PC-9 (cell line): ENCODE measurements around the gene KEAP1. TPM values are rescaled to one million over a fixed set of nuclear protein-coding genes. Genes with fewer than 3 reads are reported as not detected.
A peak's percentile ranks its signal among the peaks of the same experiment; 100 is the strongest.

ENCODE experiments used
- BruUV-seq: library from RNA; stranded (reverse); fragments of 400-500 nt; replicated peaks from 2 replicates; lab custom pipeline; 2021; lab: Mats Ljungman, UMichigan
- CTCF ChIA-PET: fragments of 300-600 bp; sonication (Branson Sonifier 250); formaldehyde crosslinking; loops from one replicate; lab custom pipeline; 2022; ENCODE audit warnings: antibody characterized with exemption; lab: Charles Lee
- POLR2A ChIA-PET: fragments of 300-600 bp; sonication (Branson Sonifier 250); formaldehyde crosslinking; loops from one replicate; lab custom pipeline; 2022; ENCODE audit warnings: antibody characterized with exemption; ENCODE audit not compliant: unreplicated experiment; lab: Charles Lee
- DNase-seq, 2 experiments: peaks; one replicate each; pipeline versions ENCODE4 v3.0.0 to v3.0.0-alpha.2; 2015 to 2022; ENCODE audit warnings: mixed read lengths in 1 of 2
- H2AFZ ChIP-seq: fragments of 200-600 bp; sonication (generic); 2 replicates; pipeline ENCODE4 v1.8.1; 2017; ENCODE audit warnings: antibody characterized with exemption
- H3F3A ChIP-seq: fragments of 200-600 bp; sonication (generic); 2 replicates; pipeline ENCODE4 v1.8.1; 2017; ENCODE audit warnings: antibody characterized with exemption, mild to moderate bottlenecking, low read depth; ENCODE audit not compliant: insufficient read depth
- H3K27ac ChIP-seq: fragments of 200-600 bp; sonication (generic); 2 replicates; pipeline ENCODE4 v1.6.1; 2016; ENCODE audit warnings: mixed run types
- H3K27me3 ChIP-seq: fragments of 200-600 bp; sonication (generic); 2 replicates; pipeline ENCODE4 v1.6.1; 2016; ENCODE audit warnings: low read depth, mixed run types; ENCODE audit not compliant: insufficient read depth
- H3K36me3 ChIP-seq: fragments of 200-600 bp; sonication (generic); 2 replicates; pipeline ENCODE4 v1.6.1; 2016; ENCODE audit warnings: low read depth, mixed run types
- H3K4me1 ChIP-seq: fragments of 200-600 bp; sonication (generic); replicated peaks from 2 replicates; pipeline ENCODE4 v1.6.1; 2016; ENCODE audit warnings: mixed run types; ENCODE audit not compliant: insufficient read depth
- H3K4me2 ChIP-seq: fragments of 200-600 bp; sonication (generic); 2 replicates; pipeline ENCODE4 v1.6.1; 2017; ENCODE audit warnings: mixed run types
- H3K4me3 ChIP-seq: fragments of 200-600 bp; sonication (generic); 2 replicates; pipeline ENCODE4 v1.6.1; 2016; ENCODE audit warnings: mixed run types
- H3K79me2 ChIP-seq: fragments of 200-600 bp; sonication (generic); 2 replicates; pipeline ENCODE4 v1.6.1; 2017; ENCODE audit warnings: low read depth, mixed run types
- H3K9me2 ChIP-seq: fragments of 200-600 bp; sonication (generic); 2 replicates; pipeline ENCODE4 v1.8.1; 2017; ENCODE audit warnings: mild to moderate bottlenecking; ENCODE audit not compliant: insufficient read depth
- H3K9me3 ChIP-seq: fragments of 200-600 bp; sonication (generic); 2 replicates; pipeline ENCODE4 v1.8.1; 2016; ENCODE audit warnings: low read depth; ENCODE audit not compliant: insufficient read depth
- H4K20me1 ChIP-seq: fragments of 200-600 bp; sonication (generic); 2 replicates; pipeline ENCODE4 v1.8.1; 2017; ENCODE audit not compliant: insufficient read depth
- CTCF ChIP-seq: fragments of 200-600 bp; sonication (generic); conservative IDR thresholded peaks from 2 replicates; pipeline ENCODE4 v1.6.1; 2017; ENCODE audit warnings: mixed run types, antibody characterized with exemption, mild to moderate bottlenecking, moderate library complexity
- EZH2 ChIP-seq: fragments of 200-600 bp; sonication (generic); IDR thresholded peaks from 2 replicates; pipeline ENCODE4 v1.8.0; 2017; ENCODE audit warnings: antibody characterized with exemption, low read depth
- intact Hi-C: fragments of 100-400 bp; cut with micrococcal nuclease; formaldehyde crosslinking; loops from one replicate; pipeline ENCODE4 v1.10.0; 2022; ENCODE audit not compliant: unreplicated experiment
- total RNA-seq: library from RNA; stranded (reverse); gene quantifications from 2 replicates; pipeline ENCODE4 v1.2.3, GENCODE V29; 2021

The KEAP1 gene
- total RNA-seq, 1 experiment from 2014 or later, result 154 TPM

GRCh38 chr19:10519421-10519820 lies 16.3 kb upstream of the KEAP1 start:
- ChIA-PET CTCF (no interaction called here), POLR2A (no interaction called here)
- DNase-seq, result no peak
- H3K4me3 ChIP-seq, result no peak overlapping the region
- no TSS peak for BruUV-seq
- H4K20me1 ChIP-seq, result 0 out of 2 replicates have a peak, but pooled peaks cover 4% of the 10 kb centered on the region
- H3K36me3 ChIP-seq, result no peaks in the 10 kb centered on the region
- no peaks in the 10 kb centered on the region for H3K9me3 ChIP-seq
- no peaks in the 10 kb centered on the region for H3K9me2 ChIP-seq
- H3K79me2 ChIP-seq, result no peaks in the 10 kb centered on the region
- H3K27ac ChIP-seq, result no peak overlapping the region
- peaks cover 28% of the 10 kb centered on the region for H3K4me1 ChIP-seq
- H3K4me2 ChIP-seq, result no peak overlapping the region
- no peak overlapping the region for H2AFZ ChIP-seq
- intact Hi-C loops, result no loop called here
- H3F3A ChIP-seq, result peaks cover 33% of the 10 kb centered on the region
- peaks cover 4% of the 10 kb centered on the region; the same call in 1 of the 2 replicates for H3K27me3 ChIP-seq
- TF ChIP-seq CTCF, result no peak
- no peak for TF ChIP-seq EZH2

GRCh38 chr19:10518444-10519361 lies 15.5 kb upstream of the KEAP1 start:
- H3K9me2 ChIP-seq, result no peaks in the 10 kb centered on the region
- no peaks in the 10 kb centered on the region for H3K9me3 ChIP-seq
- no peak overlapping the region for H2AFZ ChIP-seq
- H3K79me2 ChIP-seq, result no peaks in the 10 kb centered on the region
- POLR2A ChIA-PET, result interaction anchor here (0.7 kb wide), 1 partner anchor 127 kb away, joined by 20 read pairs; no protein-coding TSS in a partner anchor
- peaks cover 33% of the 10 kb centered on the region for H3F3A ChIP-seq
- peak overlapping the region; percentile 97 for H3K4me2 ChIP-seq
- intact Hi-C loops, result no loop called here
- H3K27me3 ChIP-seq, result peaks cover 4% of the 10 kb centered on the region; the same call in 1 of the 2 replicates
- BruUV-seq, result no TSS peak
- peaks cover 28% of the 10 kb centered on the region for H3K4me1 ChIP-seq
- CTCF ChIA-PET, result no interaction called here
- TF ChIP-seq EZH2, result no peak
- no peak for TF ChIP-seq CTCF
- no peaks in the 10 kb centered on the region for H3K36me3 ChIP-seq
- no peak overlapping the region for H3K27ac ChIP-seq
- no peak for DNase-seq
- 0 out of 2 replicates have a peak, but pooled peaks cover 4% of the 10 kb centered on the region for H4K20me1 ChIP-seq
- no peak overlapping the region for H3K4me3 ChIP-seq

- CTCF ChIA-PET, result no interaction called here
- H3K9me2 ChIP-seq, result no peaks in the 10 kb centered on the region
- DNase-seq, result peak in 1 of 2 experiments; percentile 65
- H3K9me3 ChIP-seq, result no peaks in the 10 kb centered on the region
- peaks cover 33% of the 10 kb centered on the region for H3F3A ChIP-seq
- peaks cover 4% of the 10 kb centered on the region; the same call in 1 of the 2 replicates for H3K27me3 ChIP-seq
- H3K4me3 ChIP-seq, result peak overlapping the region; percentile 82
- TF ChIP-seq EZH2 (no peak), CTCF (no peak)
- intact Hi-C loops, result no loop called here
- H3K36me3 ChIP-seq, result no peaks in the 10 kb centered on the region
- H3K79me2 ChIP-seq, result no peaks in the 10 kb centered on the region
- POLR2A ChIA-PET, result interaction anchor here (0.7 kb wide), 1 partner anchor 128 kb away, joined by 20 read pairs; no protein-coding TSS in a partner anchor
- H2AFZ ChIP-seq, result peak overlapping the region; percentile 97
- H3K4me2 ChIP-seq, result peak overlapping the region; percentile 97
- H3K27ac ChIP-seq, result no peak overlapping the region
- H4K20me1 ChIP-seq, result 0 out of 2 replicates have a peak, but pooled peaks cover 4% of the 10 kb centered on the region
- H3K4me1 ChIP-seq, result peaks cover 28% of the 10 kb centered on the region
- no TSS peak for BruUV-seq
These were observed 14.7 kb upstream of the KEAP1 start for GRCh38 chr19:10517760-10518443.
